Stimulated activated effector memory CD8-positive, alpha-beta T cell treated with anti-CD3 and anti-CD28 coated beads, Interleukin-12 subunit alpha, Interleukin-12 subunit beta, amount 100 ng/mL, for 72 hours (primary cell): Measurements from ENCODE around the gene GPS2.
"Not testable (repeated sequence)": the region's sequence is repeated elsewhere in the genome, so short reads cannot be mapped to it uniquely, and the experiment has no call there.

Experiments used
- ATAC-seq: fragments of 150-1000 bp; cut with Tn5 transposase; 2 replicates; pipeline ENCODE4 v1.10.0; 2021
- DNase-seq, 2 donors: peaks; one replicate each; pipeline ENCODE4 v3.0.0; 2021 to 2022; ENCODE audit warnings: low spot score in 2 of 2
- H3K27ac Mint-ChIP-seq: one replicate; pipeline ENCODE4 v1.8.0; 2022; ENCODE audit warnings: mild to moderate bottlenecking, mixed read lengths
- H3K36me3 Mint-ChIP-seq: one replicate; pipeline ENCODE4 v1.8.0; 2022; ENCODE audit warnings: mild to moderate bottlenecking, mixed read lengths
- H3K4me1 Mint-ChIP-seq: one replicate; pipeline ENCODE4 v1.8.0; 2022; ENCODE audit warnings: mixed read lengths
- H3K4me3 Mint-ChIP-seq: one replicate; pipeline ENCODE4 v1.8.0; 2022; ENCODE audit warnings: mild to moderate bottlenecking, mixed read lengths
- H3K9me3 Mint-ChIP-seq: one replicate; pipeline ENCODE4 v1.8.0; 2022; ENCODE audit warnings: mixed read lengths

GPS2 gene

GRCh38 chr17:7347630-7348477 is 32.7 kb upstream of the GPS2 start:
- no peak overlapping the region for H3K4me3 Mint-ChIP-seq
- ATAC-seq (no peak), DNase-seq (no peak)
- peak overlapping the region; percentile 90 for H3K27ac Mint-ChIP-seq
- H3K4me1 Mint-ChIP-seq, result peaks cover 68% of the 10 kb centered on the region
- H3K36me3 Mint-ChIP-seq, result peaks cover 97% of the 10 kb centered on the region
- H3K9me3 Mint-ChIP-seq, result no peaks in the 10 kb centered on the region

GRCh38 chr17:7346761-7347614 is 31.8 kb upstream of the GPS2 start:
- Mint-ChIP-seq H3K36me3 (peaks cover 97% of the 10 kb centered on the region), H3K27ac (peak overlapping the region; percentile 90)

GRCh38 chr17:7343250-7343649 is 28.1 kb upstream of the GPS2 start:
- Mint-ChIP-seq H3K27ac (peak overlapping the region; percentile 60), H3K4me1 (peaks cover 53% of the 10 kb centered on the region), H3K4me3 (no peak overlapping the region), H3K36me3 (peaks cover 100% of the 10 kb centered on the region), H3K9me3 (no peaks in the 10 kb centered on the region)
- ATAC-seq, result no peak
- DNase-seq, result no peak

More at GRCh38 chr17:7346761-7347614, 31.8 kb upstream of the GPS2 start:
- peaks cover 61% of the 10 kb centered on the region for H3K4me1 Mint-ChIP-seq
- H3K9me3 Mint-ChIP-seq, result no peaks in the 10 kb centered on the region
- ATAC-seq (no peak), DNase-seq (no peak)
- no peak overlapping the region for H3K4me3 Mint-ChIP-seq

DNA sequence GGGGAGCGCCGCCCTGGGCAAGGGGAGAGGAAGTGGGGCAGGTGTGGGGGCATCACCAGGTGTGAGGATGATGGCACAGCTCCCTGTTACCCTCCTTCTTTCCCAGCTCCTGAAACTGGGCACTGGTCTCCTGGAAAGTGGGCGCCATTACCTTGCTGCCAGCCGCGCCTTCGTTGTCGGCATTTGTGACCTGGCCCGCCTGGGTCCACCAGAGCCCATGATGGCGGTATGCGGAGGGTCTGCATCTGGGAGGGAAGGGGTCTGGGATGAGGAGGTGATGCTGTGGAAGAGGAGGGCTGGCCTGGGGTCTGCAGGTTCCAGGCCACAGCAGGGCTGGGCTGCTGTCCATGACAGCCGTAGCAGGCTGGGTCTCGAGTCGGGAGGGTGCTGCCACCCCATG is 26.7 kb upstream of the GPS2 start:
- H3K27ac Mint-ChIP-seq, result peak overlapping the region; percentile 36
- peaks cover 100% of the 10 kb centered on the region for H3K36me3 Mint-ChIP-seq
- no peaks in the 10 kb centered on the region for H3K9me3 Mint-ChIP-seq
- DNase-seq (no peak), ATAC-seq (no peak)
- no peak overlapping the region for H3K4me3 Mint-ChIP-seq
- H3K4me1 Mint-ChIP-seq, result peaks cover 53% of the 10 kb centered on the region

DNA sequence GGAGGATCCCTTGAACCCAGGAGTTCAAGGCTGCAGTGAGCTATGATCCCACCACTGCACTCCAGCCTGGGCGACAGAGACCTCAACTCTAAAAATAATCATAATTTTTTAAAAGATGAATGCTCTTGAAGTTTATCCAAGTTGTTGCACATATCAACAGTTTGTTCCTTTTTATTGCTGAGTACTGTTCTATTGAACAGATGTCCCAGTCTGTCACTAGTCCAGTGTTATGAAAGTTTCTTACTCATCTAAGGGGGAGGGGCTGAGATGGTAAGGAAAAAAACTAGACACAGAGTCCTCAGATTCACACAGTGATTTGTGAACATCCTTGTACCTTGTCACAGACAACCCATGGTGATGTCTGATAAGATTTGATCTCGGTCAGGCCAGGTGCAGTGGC is 25.0 kb upstream of the GPS2 start:
- H3K27ac Mint-ChIP-seq, result peak overlapping the region; percentile 36
- peak overlapping the region; percentile 18 for H3K4me3 Mint-ChIP-seq
- no peaks in the 10 kb centered on the region for H3K9me3 Mint-ChIP-seq
- peaks cover 63% of the 10 kb centered on the region for H3K4me1 Mint-ChIP-seq
- DNase-seq, result no peak
- H3K36me3 Mint-ChIP-seq, result peaks cover 83% of the 10 kb centered on the region
- ATAC-seq, result no peak

DNA sequence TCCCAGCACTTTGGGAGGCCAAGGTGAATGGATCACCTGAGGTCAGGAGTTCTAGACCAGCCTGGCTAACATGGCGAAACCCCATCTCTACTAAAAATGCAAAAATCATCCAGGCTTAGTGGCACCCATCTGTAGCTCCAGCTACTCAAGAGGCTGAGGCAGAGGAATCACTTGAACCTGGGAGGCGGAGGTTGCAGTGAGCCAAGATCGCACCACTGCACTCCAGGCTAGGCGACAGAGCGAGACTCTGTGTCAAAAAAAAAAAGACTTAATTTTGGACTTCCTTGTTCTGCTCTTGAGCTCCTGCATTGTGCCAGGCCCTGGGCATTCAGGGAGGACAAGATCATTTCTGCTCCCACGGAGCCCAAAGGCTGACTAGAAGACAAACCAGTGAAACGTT is 22.4 kb upstream of the GPS2 start:
- ATAC-seq, DNase-seq, H3K9me3 Mint-ChIP-seq: not testable (repeated sequence)
- peaks cover 61% of the 10 kb centered on the region for H3K4me1 Mint-ChIP-seq
- peak overlapping the region; percentile 96 for H3K27ac Mint-ChIP-seq
- H3K36me3 Mint-ChIP-seq, result peaks cover 57% of the 10 kb centered on the region
- H3K4me3 Mint-ChIP-seq, result peak overlapping the region; percentile 94

DNA sequence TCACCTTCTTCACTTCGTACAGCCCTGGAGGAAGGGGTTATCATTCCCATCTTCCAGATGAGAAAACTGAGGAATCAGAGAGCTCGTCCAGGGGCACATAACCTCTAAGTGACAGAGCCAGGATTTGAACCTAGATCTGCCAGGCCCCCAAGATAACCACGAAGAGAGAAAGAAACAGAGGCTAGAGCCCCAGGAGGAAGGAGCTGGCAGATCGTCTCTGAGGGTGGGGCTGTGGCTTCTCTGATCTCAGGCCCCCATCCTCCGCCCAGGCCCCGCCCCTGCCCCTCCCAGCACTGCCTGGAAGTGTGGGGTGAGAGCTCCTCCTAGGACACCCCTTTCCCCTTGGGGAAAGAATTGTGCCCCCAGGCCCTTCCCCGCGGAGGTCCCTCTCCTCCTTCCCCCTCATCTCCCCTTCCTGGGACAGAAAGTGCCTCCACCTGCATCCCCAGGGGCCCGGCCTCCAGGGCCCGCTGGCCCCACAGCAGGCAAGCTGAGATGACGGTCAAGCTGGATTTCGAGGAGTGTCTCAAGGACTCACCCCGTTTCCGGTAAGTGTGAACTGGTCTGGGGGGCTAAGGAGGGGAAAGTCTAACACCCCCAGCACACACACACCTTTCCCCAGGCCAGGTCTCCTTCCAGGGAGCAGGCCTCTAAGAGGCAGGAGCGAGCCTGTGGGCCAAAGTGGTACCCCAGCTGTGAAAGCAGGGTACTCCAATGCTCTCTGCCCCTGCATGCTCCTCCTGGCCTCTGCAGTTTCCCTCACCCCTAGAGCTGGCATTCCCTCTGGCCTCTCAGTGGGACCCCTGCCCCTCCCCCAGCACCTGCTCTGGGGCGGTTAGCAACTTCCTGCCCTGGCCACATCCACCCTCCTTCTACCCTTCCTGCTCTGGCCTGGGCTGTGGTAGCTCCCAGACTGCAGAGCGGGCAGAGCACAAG is 21.3 kb upstream of the GPS2 start, which contains the start of gene ACAP1:
Gene ACAP1 (plus strand): TSS at position 290 of the 936 bp plus-strand sequence. CDS start 206 bp downstream, at position 496.
- Mint-ChIP-seq H3K4me1 (peaks cover 65% of the 10 kb centered on the region), H3K9me3 (no peaks in the 10 kb centered on the region), H3K27ac (peak within 1 kb of the TSS; percentile 96), H3K4me3 (peak within 1 kb of the TSS; percentile 94), H3K36me3 (peaks cover 47% of the 10 kb centered on the region)
- DNase-seq (peak; percentile 47 to 85), ATAC-seq (peak; percentile 95)

DNA sequence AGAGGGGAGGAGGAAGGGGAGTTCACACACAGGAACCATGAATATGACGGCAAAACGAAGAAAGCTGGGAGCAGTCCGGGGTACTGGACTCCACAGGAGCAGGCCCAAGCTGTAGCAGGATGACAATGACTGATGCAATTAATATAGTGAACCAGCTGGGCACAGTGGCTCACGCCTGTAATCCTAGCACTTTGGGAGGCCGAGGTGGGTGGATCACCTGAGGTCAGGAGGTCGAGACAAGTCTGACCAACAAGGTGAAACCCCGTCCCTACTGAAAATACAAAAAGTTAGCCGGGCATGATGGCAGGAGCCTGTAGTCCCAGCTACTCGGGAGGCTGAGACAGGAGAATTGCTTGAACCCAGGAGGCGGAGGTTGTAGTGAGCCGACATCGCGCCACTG is 20.6 kb upstream of the GPS2 start:
- H3K4me3 Mint-ChIP-seq, result peak overlapping the region; percentile 94
- H3K4me1 Mint-ChIP-seq, result peaks cover 65% of the 10 kb centered on the region
- H3K36me3 Mint-ChIP-seq, result peaks cover 39% of the 10 kb centered on the region
- peak overlapping the region; percentile 96 for H3K27ac Mint-ChIP-seq
- not testable (repeated sequence) for ATAC-seq, H3K9me3 Mint-ChIP-seq, DNase-seq

GRCh38 chr17:7334938-7335538 is 19.9 kb upstream of the GPS2 start:
- DNase-seq (no peak), ATAC-seq (no peak)
- Mint-ChIP-seq H3K36me3 (peaks cover 34% of the 10 kb centered on the region), H3K9me3 (no peaks in the 10 kb centered on the region), H3K27ac (peak overlapping the region; percentile 96), H3K4me1 (peaks cover 67% of the 10 kb centered on the region), H3K4me3 (peak overlapping the region; percentile 94)

DNA sequence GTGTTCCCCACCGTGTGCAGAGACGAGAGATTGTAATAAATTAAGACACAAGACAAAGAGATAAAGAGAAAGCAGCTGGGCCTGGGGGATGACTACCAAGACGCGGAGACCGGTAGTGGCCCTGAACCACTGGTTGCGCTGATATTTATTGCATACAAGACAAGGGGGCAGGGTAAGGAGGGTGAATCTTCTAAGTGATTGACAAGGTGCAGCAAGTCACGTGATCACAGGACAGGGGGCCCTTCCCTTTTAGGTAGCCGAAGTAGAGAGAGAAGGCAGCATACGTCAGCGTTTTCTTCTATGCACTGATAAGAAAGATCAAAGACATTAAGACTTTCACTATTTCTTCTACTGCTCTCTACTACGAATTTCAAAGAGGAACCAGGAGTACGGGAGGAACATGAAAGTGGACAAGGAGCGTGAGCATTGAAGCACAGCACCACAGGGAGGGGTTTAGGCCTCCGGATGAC is 17.5 kb upstream of the GPS2 start:
- H3K4me3 Mint-ChIP-seq, result peak overlapping the region; percentile 28
- peak overlapping the region; percentile 66 for H3K27ac Mint-ChIP-seq
- peaks cover 68% of the 10 kb centered on the region for H3K4me1 Mint-ChIP-seq
- H3K9me3 Mint-ChIP-seq, ATAC-seq, DNase-seq: not testable (repeated sequence)
- peaks cover 20% of the 10 kb centered on the region for H3K36me3 Mint-ChIP-seq

- H3K9me3 Mint-ChIP-seq, result no peaks in the 10 kb centered on the region
- H3K27ac Mint-ChIP-seq, result peak overlapping the region; percentile 66
- peaks cover 68% of the 10 kb centered on the region for H3K4me1 Mint-ChIP-seq
- peaks cover 16% of the 10 kb centered on the region for H3K36me3 Mint-ChIP-seq
- DNase-seq (no peak), ATAC-seq (no peak)
- peak overlapping the region; percentile 28 for H3K4me3 Mint-ChIP-seq
Measured at GRCh38 chr17:7332111-7332510, 17.0 kb upstream of the GPS2 start.

DNA sequence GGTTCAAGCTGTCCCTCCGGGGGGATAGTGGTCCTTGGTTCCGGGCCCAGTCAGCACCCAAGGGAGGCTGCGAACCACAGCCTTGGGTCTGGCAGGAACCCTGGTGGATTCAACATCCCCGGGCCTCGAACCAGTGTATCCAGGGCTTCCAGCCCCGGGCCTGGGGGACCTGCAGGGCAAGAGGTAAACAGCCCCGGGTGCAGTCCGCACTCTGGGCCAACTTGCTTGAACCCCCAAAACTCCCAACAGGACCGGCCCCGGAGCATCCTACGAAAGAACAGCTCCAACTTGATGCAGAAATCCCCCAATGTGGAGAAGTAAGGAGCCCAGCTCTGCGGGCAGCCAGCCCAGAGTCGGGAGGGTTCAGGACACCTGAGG is 15.5 kb upstream of the GPS2 start:
- DNase-seq, result no peak
- no peak for ATAC-seq
- Mint-ChIP-seq H3K9me3 (no peaks in the 10 kb centered on the region), H3K4me3 (peak overlapping the region; percentile 88), H3K27ac (peak overlapping the region; percentile 95), H3K4me1 (peaks cover 63% of the 10 kb centered on the region), H3K36me3 (peaks cover 22% of the 10 kb centered on the region)

DNA sequence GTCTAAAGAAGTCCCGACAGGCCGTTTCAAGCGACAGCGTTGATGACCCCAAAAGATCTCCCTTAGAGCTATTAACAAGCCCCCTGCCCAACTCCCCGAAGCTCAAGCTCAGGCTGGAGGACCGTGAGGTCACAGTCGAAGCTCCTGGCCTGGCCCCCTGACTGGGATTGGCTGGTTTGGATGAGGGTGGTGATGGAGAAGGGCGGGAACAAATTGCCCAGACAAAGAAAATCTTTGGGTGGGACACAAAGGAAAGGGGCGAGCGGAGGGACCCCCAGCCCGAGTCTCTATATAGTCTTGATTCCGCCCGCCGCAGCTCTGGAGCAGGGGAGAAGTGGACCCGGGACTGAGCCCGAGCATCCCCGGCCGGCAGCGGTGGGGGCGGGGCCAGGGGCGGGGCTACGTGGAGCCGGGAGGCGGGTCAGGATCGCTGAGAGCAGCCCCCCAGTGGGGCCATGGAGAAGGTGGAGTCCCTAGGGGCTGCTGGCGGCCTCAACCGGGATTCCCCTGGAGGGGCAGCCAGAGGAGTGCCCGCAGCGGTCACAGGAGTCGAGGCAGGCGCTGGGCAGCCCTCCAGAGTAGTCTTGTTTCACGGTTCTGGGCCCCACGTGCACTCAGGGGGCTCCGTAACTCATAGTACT is 15.0 kb upstream of the GPS2 start:
- peak overlapping the region; percentile 95 for H3K27ac Mint-ChIP-seq
- peak overlapping the region; percentile 88 for H3K4me3 Mint-ChIP-seq
- no peaks in the 10 kb centered on the region for H3K9me3 Mint-ChIP-seq
- peaks cover 27% of the 10 kb centered on the region for H3K36me3 Mint-ChIP-seq
- H3K4me1 Mint-ChIP-seq, result peaks cover 58% of the 10 kb centered on the region
- peak; percentile 80 for ATAC-seq
- DNase-seq, result peak; percentile 70 to 92
